ENCODE data around the gene RETSAT. TPM values are rescaled to one million over a fixed set of nuclear protein-coding genes. Genes with fewer than 3 reads are reported as not detected.
A peak's percentile ranks its signal among the peaks of the same experiment; 100 is the strongest.
"Not testable (repeated sequence)": the region's sequence is repeated elsewhere in the genome, so short reads cannot be mapped to it uniquely, and the experiment has no call there.

Gene RETSAT
- total RNA-seq, 2 experiments from 2014 or later, result 28.8 to 29.7 TPM

DNA sequence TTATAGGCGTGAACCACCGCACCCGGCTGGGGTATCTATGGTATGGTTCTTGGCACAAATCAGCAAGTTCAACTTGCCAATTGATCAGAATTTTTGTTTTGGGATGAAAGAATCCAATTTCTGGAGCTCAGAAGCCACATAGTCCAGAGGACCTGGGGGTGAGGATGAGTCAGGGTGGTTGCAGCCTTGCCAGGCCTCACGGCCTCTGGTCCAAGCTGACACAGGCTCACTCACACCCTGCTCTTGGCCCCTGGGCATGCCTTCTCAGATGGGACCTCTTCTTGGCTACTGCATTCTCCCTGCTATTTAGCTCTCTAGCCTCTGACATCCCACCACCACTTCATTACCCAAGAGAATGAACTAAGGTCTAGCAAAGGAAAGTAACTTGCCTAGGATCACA lies 39.5 kb upstream of the RETSAT start:
- H3K27me3 Mint-ChIP-seq, result no peaks in the 10 kb centered on the region
- H3K9me3 Mint-ChIP-seq, result no peaks in the 10 kb centered on the region
- ATAC-seq (ENCODE audit: low read depth) (no peak), DNase-seq (no peak)
- H3K4me1 Mint-ChIP-seq, result peaks cover 13% of the 10 kb centered on the region
- peak overlapping the region; percentile 3 for H3K27ac Mint-ChIP-seq
- POLR2A ChIA-PET, result interaction anchor here (0.9 to 5.5 kb wide), 3 partner anchors 13 to 146 kb away, joined by 3 to 23 read pairs (median 5); partner anchors contain the start of gene MAT2A
- peaks cover 25% of the 10 kb centered on the region for H3K36me3 Mint-ChIP-seq
- no peak overlapping the region for H3K4me3 Mint-ChIP-seq

GRCh38 chr2:85390941-85391669 lies 36.8 kb upstream of the RETSAT start:
- H3K4me3 Mint-ChIP-seq, result no peak overlapping the region
- peak overlapping the region; percentile 38 for H3K27ac Mint-ChIP-seq
- H3K27me3 Mint-ChIP-seq, result no peaks in the 10 kb centered on the region
- H3K36me3 Mint-ChIP-seq, result peaks cover 18% of the 10 kb centered on the region
- H3K9me3 Mint-ChIP-seq, result no peaks in the 10 kb centered on the region
- POLR2A ChIA-PET, result interaction anchor here (2.8 to 5.5 kb wide), 2 partner anchors 148 to 161 kb away, joined by 14 to 23 read pairs; partner anchors contain the start of gene MAT2A
- peak; percentile 84 for DNase-seq
- H3K4me1 Mint-ChIP-seq, result peaks cover 8% of the 10 kb centered on the region
- peak; percentile 68 for ATAC-seq (ENCODE audit: low read depth)

GRCh38 chr2:85388878-85389538 lies 34.7 kb upstream of the RETSAT start:
- POLR2A ChIA-PET, result interaction anchor here (0.6 to 1.6 kb wide), 2 partner anchors 23 to 35 kb away, joined by 3 to 4 read pairs; partner anchors contain the start of genes ELMOD3 and RETSAT
- no peaks in the 10 kb centered on the region for H3K27me3 Mint-ChIP-seq
- no peak overlapping the region for H3K4me3 Mint-ChIP-seq
- H3K27ac Mint-ChIP-seq, result no peak overlapping the region
- peaks cover 12% of the 10 kb centered on the region for H3K4me1 Mint-ChIP-seq
- H3K36me3 Mint-ChIP-seq, result peaks cover 20% of the 10 kb centered on the region
- H3K9me3 Mint-ChIP-seq, result no peaks in the 10 kb centered on the region
- ATAC-seq (ENCODE audit: low read depth), result no peak
- no peak for DNase-seq

GRCh38 chr2:85387754-85388153 lies 33.4 kb upstream of the RETSAT start:
- Mint-ChIP-seq H3K27ac (no peak overlapping the region), H3K27me3 (no peaks in the 10 kb centered on the region), H3K9me3 (no peaks in the 10 kb centered on the region), H3K4me3 (no peak overlapping the region), H3K36me3 (peaks cover 18% of the 10 kb centered on the region), H3K4me1 (peaks cover 10% of the 10 kb centered on the region)
- ATAC-seq (ENCODE audit: low read depth) (no peak), DNase-seq (no peak)
- POLR2A ChIA-PET, result no interaction called here

GRCh38 chr2:85385746-85386145 lies 31.4 kb upstream of the RETSAT start:
- H3K27me3 Mint-ChIP-seq, result no peaks in the 10 kb centered on the region
- POLR2A ChIA-PET, result interaction anchor here (1.5 kb wide), 1 partner anchor 19 kb away, joined by 6 read pairs; no protein-coding TSS in a partner anchor
- H3K27ac Mint-ChIP-seq, result no peak overlapping the region
- H3K36me3 Mint-ChIP-seq, result peaks cover 26% of the 10 kb centered on the region
- DNase-seq (no peak), ATAC-seq (ENCODE audit: low read depth) (no peak)
- peaks cover 4% of the 10 kb centered on the region for H3K4me1 Mint-ChIP-seq
- no peaks in the 10 kb centered on the region for H3K9me3 Mint-ChIP-seq
- no peak overlapping the region for H3K4me3 Mint-ChIP-seq

DNA sequence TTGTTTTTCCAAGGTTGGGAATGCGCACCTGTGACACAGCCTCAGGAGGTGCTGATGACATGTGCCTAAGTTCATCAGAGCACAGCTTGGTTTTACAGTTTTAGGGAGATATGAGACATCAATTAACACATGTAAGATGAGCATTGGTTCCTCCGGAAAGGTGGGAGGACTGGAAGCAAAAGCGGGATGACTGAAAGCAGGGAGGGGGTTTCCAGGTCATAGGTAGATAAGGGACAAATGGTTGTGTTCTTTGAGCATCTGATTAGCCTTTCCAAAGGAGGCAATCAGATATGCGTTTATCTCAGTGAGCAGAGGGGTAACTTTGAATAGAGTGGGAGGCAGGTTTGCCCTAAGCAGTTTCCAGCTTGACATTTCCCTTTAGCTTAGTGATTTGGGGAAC lies 29.5 kb upstream of the RETSAT start:
- Mint-ChIP-seq H3K27ac (no peak overlapping the region), H3K36me3 (peaks cover 39% of the 10 kb centered on the region), H3K4me1 (peaks cover 4% of the 10 kb centered on the region), H3K9me3 (peaks cover 3% of the 10 kb centered on the region), H3K4me3 (no peak overlapping the region), H3K27me3 (no peaks in the 10 kb centered on the region)
- no peak for ATAC-seq (ENCODE audit: low read depth)
- DNase-seq, result no peak
- POLR2A ChIA-PET, result no interaction called here

DNA sequence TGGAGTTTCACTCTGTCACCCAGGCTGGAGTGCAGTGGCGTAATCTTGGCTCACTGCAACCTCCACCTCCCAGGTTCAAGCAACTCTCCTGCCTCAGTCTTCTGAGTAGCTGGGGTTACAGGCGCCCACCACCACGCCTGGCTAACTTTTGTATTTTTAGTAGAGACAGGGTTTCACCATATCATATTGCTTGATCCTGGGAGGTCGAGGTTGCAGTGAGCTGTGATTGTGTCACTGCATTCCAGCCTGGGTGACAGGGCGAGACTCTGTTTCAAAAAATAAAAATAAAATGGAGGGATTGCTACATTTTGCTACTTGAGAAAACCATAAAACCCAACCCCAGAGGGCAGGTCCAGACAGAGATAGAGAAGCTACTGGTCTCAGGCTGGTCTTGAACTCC lies 28.8 kb upstream of the RETSAT start:
- H3K4me3 Mint-ChIP-seq; H3K4me1 Mint-ChIP-seq; H3K27me3 Mint-ChIP-seq; DNase-seq; ATAC-seq (ENCODE audit: low read depth); H3K27ac Mint-ChIP-seq; H3K9me3 Mint-ChIP-seq: not testable (repeated sequence)
- H3K36me3 Mint-ChIP-seq, result peaks cover 44% of the 10 kb centered on the region
- POLR2A ChIA-PET, result interaction anchor here (0.6 kb wide), 1 partner anchor 12 kb away, joined by 3 read pairs; no protein-coding TSS in a partner anchor

- DNase-seq (no peak), ATAC-seq (ENCODE audit: low read depth) (no peak)
- Mint-ChIP-seq H3K27me3 (no peaks in the 10 kb centered on the region), H3K9me3 (peaks cover 9% of the 10 kb centered on the region), H3K36me3 (peaks cover 46% of the 10 kb centered on the region), H3K27ac (no peak overlapping the region), H3K4me1 (peaks cover 2% of the 10 kb centered on the region), H3K4me3 (no peak overlapping the region)
- POLR2A ChIA-PET, result no interaction called here
Measured at GRCh38 chr2:85380048-85380447, 25.7 kb upstream of the RETSAT start.

DNA sequence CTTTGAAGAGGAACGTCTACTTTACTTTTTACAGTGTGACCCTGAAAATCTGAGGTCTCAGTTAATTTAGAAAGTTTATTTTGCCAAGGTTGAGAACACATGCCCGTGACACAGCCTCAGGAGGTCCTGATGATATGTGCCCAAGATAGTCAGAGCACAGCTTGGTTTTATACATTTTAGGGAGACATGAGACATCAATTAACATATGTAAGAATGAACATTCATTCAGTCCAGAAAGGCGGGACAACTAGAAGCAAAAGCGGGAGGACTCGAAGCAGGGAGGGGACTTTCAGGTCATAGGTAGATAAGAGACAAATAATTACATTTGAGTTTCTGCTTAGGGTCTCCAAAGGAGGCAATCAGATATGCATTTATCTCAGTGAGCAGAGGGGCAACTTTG lies 23.9 kb upstream of the RETSAT start:
- Mint-ChIP-seq H3K4me1 (no peaks in the 10 kb centered on the region), H3K4me3 (no peak overlapping the region), H3K36me3 (peaks cover 53% of the 10 kb centered on the region), H3K27me3 (no peaks in the 10 kb centered on the region), H3K9me3 (peaks cover 9% of the 10 kb centered on the region), H3K27ac (no peak overlapping the region)
- ATAC-seq (ENCODE audit: low read depth), result no peak
- no peak for DNase-seq
- POLR2A ChIA-PET, result no interaction called here

GRCh38 chr2:85377083-85377482 lies 22.8 kb upstream of the RETSAT start:
- no peak for ATAC-seq (ENCODE audit: low read depth)
- Mint-ChIP-seq H3K4me3 (no peak overlapping the region), H3K36me3 (peaks cover 51% of the 10 kb centered on the region), H3K9me3 (peaks cover 9% of the 10 kb centered on the region), H3K27me3 (no peaks in the 10 kb centered on the region), H3K27ac (no peak overlapping the region), H3K4me1 (no peaks in the 10 kb centered on the region)
- POLR2A ChIA-PET, result no interaction called here
- DNase-seq, result no peak

DNA sequence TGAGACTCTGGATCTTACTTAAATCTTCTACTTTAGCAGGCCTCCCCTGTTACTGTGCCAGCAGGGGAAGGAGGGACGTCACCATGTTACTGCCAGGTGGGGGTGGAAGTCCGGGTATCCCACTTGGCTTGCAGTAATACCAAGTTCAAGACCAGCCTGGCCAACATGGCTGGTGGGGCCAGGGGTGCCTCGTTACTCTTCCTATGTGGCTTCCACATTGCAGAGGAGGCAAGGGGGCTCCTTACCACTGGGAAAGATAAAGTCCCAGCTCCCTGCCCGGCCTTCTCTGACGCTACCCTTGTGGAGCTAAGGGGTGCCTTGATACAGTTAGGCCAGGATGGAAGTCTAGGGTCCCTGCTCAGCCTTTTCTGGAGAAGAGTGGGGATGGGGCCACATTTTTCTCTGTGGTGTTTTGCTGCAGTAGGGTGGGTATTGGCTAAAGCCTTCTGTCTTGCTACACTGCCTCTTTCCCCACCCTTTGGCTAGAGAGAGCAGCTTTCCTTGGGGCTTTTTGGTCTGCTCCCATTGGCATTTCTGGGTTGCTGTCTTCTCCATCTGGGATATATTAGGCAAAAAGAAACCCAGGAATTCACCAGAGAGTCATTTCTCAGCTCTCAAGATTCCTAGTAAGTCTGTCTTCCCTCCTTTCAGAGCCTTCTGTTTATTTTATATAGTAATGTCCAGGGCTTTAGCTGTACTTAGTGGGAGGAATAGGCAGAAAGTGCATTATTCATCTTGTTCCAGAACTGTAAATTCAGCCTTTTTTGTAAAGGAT lies 22.1 kb upstream of the RETSAT start:
- ATAC-seq (ENCODE audit: low read depth), result no peak
- Mint-ChIP-seq H3K27me3 (no peaks in the 10 kb centered on the region), H3K36me3 (peaks cover 48% of the 10 kb centered on the region), H3K4me3 (no peak overlapping the region), H3K4me1 (no peaks in the 10 kb centered on the region), H3K27ac (no peak overlapping the region), H3K9me3 (peaks cover 9% of the 10 kb centered on the region)
- no peak for DNase-seq
- POLR2A ChIA-PET, result no interaction called here

GRCh38 chr2:85371045-85371444 lies 16.7 kb upstream of the RETSAT start:
- Mint-ChIP-seq H3K4me3 (no peak overlapping the region), H3K9me3 (no peaks in the 10 kb centered on the region), H3K4me1 (no peaks in the 10 kb centered on the region), H3K27ac (no peak overlapping the region), H3K27me3 (no peaks in the 10 kb centered on the region), H3K36me3 (peaks cover 20% of the 10 kb centered on the region)
- DNase-seq (no peak), ATAC-seq (ENCODE audit: low read depth) (no peak)
- POLR2A ChIA-PET, result interaction anchor here (0.7 to 1.1 kb wide), 2 partner anchors 16 to 372 kb away, joined by 3 read pairs; partner anchors contain the start of genes ELMOD3 and RETSAT

- POLR2A ChIA-PET, result interaction anchor here (1.5 kb wide), 1 partner anchor 15 kb away, joined by 4 read pairs; the partner anchor contains the start of gene ELMOD3
- Mint-ChIP-seq H3K4me3 (no peak overlapping the region), H3K4me1 (no peaks in the 10 kb centered on the region), H3K27me3 (no peaks in the 10 kb centered on the region), H3K27ac (no peak overlapping the region), H3K9me3 (no peaks in the 10 kb centered on the region), H3K36me3 (peaks cover 12% of the 10 kb centered on the region)
- no peak for DNase-seq
- ATAC-seq (ENCODE audit: low read depth), result no peak
Measured at GRCh38 chr2:85369500-85369899, 15.2 kb upstream of the RETSAT start.

All from activated naive CD8-positive, alpha-beta T cell treated with anti-CD3 and anti-CD28 coated beads, Interleukin-2, amount 10 ng/mL, durations not matched to agents 7 days and 5 days (primary cell).